GM21367 (cell line): ENCODE measurements around the gene KIRREL3.

Source experiments
- ATAC-seq: cut with Tn5 transposase; IDR thresholded peaks from one replicate; pipeline ENCODE4 v1.9.1; 2021; ENCODE audit not compliant: unreplicated experiment

Gene KIRREL3

GRCh38 chr11:126997641-126998040, 2.9 kb downstream of the KIRREL3 start:
- no peak for ATAC-seq

GRCh38 chr11:126997196-126997595, 3.4 kb downstream of the KIRREL3 start:
- ATAC-seq: no peak

- ATAC-seq: no peak
These were observed 4.3 kb downstream of the KIRREL3 start for GRCh38 chr11:126996036-126996804.

GRCh38 chr11:126993599-126993998, 7.0 kb downstream of the KIRREL3 start:
- no peak for ATAC-seq

GRCh38 chr11:126992804-126993111, 7.8 kb downstream of the KIRREL3 start:
- no peak for ATAC-seq

- ATAC-seq: no peak
These were observed 8.3 kb downstream of the KIRREL3 start for GRCh38 chr11:126992065-126992803.

- ATAC-seq: no peak
These were observed 9.0 kb downstream of the KIRREL3 start for GRCh38 chr11:126991596-126991995.

- ATAC-seq: no peak
These were observed 9.7 kb downstream of the KIRREL3 start for GRCh38 chr11:126990716-126991480.

- ATAC-seq: peak; percentile 88
These were observed 10.4 kb downstream of the KIRREL3 start for GRCh38 chr11:126989942-126990715.

GRCh38 chr11:126988655-126989054, 11.9 kb downstream of the KIRREL3 start:
- no peak for ATAC-seq

GRCh38 chr11:126981635-126982034, 18.9 kb downstream of the KIRREL3 start:
- no peak for ATAC-seq

- ATAC-seq: no peak
These were observed 21.7 kb downstream of the KIRREL3 start for GRCh38 chr11:126978911-126979310.

- ATAC-seq: no peak
These were observed 22.4 kb downstream of the KIRREL3 start for GRCh38 chr11:126978165-126978564.

- no peak for ATAC-seq
These were observed 27.5 kb downstream of the KIRREL3 start for GRCh38 chr11:126973051-126973450.

GRCh38 chr11:126971305-126971704, 29.3 kb downstream of the KIRREL3 start:
- no peak for ATAC-seq

- ATAC-seq: no peak
These were observed 30.6 kb downstream of the KIRREL3 start for GRCh38 chr11:126969865-126970479.

GRCh38 chr11:126968915-126969314, 31.7 kb downstream of the KIRREL3 start:
- ATAC-seq: no peak

GRCh38 chr11:126965331-126965730, 35.2 kb downstream of the KIRREL3 start:
- no peak for ATAC-seq

- no peak for ATAC-seq
These were observed 36.8 kb downstream of the KIRREL3 start for GRCh38 chr11:126963603-126964363.

GRCh38 chr11:126963115-126963514, 37.5 kb downstream of the KIRREL3 start:
- ATAC-seq: no peak
